HG03064 (cell line): ENCODE measurements around the gene HSPA4.

Source experiments
- ATAC-seq: cut with Tn5 transposase; IDR thresholded peaks from one replicate; pipeline ENCODE4 v1.9.1; 2021; ENCODE audit warnings: low read depth; ENCODE audit not compliant: unreplicated experiment

The HSPA4 gene

DNA sequence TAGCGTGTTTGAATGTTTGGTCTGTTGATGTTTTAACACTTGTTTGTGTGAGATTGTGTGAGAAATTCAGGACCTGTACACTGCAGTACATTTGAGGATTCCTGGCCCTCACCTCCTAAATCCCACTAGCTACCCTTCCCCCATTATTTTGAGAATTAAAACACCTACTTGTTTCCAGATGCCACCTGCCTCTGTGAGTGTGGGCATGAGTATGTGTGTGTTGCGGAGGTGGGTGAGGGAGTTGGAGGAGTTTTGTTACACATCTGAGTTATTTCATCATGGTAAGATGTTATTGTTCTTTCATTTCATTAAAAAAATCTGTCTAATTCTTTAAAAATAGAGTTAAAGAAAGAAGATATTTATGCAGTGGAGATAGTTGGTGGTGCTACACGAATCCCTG is 36.3 kb downstream of the HSPA4 start:
- no peak for ATAC-seq

DNA sequence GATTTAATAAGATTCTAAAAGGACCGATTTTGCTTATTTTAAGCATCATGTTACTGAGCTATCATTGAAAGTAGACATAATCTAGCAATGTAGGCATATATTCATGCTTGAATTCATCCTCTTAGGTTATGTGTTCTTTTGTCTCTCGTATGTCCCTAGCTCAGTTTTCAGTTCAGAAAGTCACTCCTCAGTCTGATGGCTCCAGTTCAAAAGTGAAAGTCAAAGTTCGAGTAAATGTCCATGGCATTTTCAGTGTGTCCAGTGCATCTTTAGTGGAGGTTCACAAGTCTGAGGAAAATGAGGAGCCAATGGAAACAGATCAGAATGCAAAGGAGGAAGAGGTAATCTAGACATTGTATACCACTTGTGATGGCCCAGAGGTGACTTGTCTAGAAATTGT is 39.2 kb downstream of the HSPA4 start:
- no peak for ATAC-seq

DNA sequence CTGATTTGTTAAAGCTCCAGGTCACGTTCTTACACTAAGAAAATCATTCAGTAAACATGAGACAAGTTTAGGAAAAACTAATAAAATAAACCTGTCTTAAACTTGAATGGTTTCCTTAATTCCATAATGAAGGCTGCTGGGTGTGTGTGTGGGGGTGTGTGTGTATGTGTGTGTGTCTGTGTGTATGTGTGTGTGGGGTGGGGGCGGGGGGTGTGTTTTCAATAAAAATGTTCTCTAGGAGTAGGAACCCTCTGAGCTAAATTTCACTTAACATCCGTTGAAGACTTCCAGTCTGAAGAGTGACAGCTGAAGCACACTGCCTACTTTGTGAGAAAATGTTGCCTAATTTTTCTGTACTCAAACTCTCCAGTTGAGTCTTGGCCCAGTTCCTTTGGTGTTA is 54.5 kb downstream of the HSPA4 start:
- ATAC-seq = no peak

DNA sequence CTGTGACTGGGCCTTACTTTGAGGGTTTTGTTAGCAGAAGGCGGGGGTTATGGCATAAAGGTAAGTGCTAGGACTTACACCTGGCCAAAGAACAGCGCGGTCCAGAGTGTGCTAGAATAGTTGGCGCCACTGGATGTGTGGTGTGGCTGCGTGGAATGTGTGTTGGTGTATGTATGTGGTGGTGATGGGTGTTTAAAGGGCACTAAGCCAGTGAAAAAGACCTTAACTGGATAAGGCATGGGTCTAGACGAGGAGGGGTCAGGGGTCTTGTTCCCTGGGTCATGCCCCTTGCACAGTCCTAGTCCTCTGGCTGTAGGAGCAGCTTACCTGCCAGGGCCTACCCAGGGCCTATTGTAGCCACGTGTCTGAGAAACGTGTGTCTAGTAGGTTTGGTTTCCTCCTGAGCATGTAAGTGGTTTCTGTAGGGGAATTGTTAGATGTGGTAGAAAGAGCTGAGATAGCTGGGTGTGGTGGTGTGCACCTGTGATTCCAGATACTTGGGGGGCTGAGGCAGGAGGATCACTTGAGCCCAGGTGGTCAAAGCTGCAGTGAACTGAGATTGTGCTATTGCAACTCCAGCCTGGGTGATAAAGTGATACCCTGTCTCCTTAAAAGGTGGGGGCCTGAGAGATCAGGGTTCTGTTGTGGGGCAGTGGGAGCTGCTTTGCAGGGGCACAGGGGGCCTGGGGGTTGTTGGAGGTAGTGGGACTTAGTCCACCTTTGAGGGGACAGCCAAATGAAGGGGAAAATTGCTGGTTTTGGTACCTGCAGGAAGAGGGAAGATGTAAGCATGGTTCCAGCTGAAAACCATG is 55.2 kb downstream of the HSPA4 start:
- ATAC-seq = no peak

DNA sequence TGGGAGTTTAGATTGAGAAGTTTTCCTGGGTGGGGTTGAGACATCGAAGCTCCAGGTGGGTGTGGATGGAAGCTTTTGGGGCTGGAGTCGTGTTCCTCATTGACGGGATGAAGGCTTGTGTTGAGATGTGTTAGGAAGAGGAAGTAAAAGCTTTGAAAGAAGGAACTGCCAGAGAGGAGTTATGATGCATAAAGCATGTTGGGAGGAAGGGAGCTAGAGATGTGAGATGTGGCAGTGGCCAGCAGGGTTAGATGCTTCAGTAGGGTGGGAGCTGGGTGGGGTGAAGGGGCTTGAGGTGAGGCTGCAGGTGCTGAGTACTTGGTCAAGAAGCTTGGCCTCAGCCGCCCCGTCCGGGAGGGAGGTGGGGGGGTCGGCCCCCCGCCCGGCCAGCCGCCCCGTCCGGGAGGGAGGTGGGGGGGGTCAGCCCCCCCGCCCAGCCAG is 56.7 kb downstream of the HSPA4 start:
- ATAC-seq = no peak

DNA sequence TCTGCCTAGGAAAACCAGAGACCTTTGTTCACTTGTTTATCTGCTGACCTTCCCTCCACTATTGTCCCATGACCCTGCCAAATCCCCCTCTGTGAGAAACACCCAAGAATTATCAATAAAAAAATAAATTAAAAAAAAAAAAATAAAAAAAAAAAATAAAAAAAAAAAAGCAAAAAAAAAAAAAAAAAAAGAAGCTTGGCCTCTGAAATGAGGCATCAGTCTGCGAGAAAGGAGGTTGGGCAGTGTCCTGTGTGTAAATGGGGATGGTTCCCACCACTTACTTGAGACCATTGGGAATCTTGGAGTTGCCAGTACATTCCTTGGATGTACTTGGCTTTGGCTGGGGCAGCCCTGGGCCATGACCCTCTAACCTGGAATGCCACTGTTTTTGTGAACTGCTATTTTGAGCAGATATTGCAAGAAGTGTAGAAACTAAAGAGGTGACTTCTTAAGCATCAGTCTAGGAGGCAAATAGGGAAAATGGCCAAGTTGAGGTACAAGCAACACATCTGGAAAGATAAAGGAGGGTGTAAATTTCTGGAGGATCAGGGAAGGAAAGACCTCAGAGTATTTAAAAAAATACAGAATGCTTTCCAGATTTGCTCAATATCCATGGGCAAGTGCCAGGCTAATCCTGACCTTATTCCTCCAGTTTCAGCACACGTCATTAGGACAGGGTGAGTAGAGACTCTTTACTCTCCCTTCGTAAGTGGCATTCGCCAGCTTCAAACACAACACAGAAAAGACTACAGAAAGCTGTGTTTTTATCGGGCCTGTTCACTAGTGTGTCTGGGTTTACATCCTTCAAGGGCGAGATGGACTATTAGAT is 58.1 kb downstream of the HSPA4 start:
- no peak for ATAC-seq

DNA sequence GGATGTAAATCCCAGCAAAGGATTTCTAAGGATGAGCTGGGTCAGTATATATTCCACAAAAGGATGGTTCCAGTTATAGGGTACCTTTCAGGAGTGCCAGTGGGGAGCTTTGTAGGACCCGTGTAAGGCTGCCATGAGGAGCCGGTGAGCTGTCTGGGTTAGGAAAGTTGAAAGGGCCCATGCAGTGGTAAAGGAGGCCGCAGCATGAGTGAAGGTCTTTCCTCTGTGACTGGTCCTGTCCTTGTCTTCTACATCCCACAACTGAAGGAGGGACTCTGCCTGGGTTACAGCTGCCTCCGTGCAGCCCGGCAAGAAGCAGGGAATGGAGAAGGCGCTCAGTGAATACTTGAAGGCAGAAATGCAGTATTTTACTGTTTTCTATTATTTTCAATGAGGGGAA is 58.9 kb downstream of the HSPA4 start:
- ATAC-seq = no peak

DNA sequence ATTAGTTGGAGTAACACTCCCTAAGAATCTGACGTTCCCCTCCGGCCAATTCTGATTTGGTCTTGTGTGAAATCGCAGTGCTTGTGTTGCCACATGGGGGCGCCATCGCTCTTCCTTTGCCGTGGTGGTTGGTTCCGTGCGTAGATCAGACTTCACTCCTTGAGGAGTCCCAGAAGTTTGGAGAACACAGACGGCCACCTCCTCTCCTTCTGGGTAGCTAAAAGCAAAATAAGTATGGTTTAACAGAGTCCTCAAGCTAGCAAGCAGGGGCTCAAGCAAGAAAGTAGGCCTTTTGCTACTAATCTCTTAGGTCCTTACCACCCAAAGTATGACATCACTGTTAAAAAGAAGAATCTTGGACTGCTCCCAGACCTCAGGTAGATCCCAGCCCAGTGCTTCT is 59.5 kb downstream of the HSPA4 start:
- no peak for ATAC-seq

DNA sequence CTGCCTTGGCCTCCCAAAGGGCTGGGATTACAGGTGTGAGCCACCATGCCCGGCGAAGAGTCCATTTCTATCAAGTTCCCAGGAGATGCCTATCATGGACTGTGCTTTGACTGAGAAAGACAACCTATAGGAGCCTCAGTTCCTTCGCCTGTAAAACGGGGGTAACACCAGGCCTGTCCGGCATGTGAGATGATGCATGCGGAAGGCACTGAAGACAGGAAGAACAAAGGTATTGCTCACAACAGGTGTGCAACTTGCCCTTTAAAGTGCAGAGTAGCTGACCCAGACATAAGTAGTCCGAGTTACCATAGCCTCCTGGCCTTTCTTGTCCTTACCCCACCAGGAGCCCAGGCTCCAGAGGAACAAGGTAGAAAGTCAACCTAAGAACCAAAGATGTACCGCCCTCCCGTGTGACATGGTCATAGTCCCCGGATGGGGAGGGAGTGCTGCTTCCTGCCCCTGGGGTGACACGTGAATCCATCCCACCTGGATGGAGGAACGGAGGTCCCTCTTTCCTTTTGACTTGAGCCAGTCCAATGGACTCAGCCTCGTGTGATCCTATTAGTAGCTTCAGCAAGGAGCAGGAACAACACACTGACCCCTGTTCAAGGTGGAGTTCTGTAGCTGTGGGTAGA is 60.3 kb downstream of the HSPA4 start:
- ATAC-seq = no peak

DNA sequence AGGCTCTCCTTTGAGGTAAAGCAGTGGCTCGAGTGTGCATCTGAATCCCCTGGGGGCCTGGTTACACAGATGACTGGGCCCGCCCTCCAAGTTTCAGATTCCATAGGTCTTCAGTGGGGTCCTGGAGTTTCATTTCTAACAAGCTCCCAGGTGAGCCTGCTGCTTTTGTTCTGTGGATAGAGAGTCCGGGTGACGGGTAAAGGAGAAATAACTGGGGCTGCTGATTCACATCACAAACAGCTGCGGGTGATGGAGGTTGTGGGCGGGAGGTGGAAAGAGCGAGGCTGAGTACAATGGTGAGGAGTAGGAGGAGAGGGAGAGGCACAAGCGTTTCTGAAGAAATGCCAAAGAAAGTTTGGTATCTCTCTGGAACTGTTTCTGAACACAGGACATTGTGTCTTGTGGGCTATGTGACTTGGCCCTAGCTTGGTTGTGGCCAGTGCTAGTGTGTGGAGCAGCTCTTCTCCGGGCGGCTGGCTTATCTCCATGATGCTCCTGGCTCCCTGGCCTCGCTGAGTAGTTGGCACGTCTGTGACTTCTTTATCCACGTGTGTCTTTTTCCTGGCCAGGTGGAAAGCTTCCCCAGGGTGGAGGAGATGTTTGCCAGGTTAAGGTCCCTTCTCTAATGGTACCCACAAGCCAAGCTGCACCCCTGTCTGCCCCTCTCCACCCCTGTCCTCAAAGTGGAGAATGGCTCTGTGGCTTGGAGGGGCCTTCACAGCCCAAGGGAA is 61.7 kb downstream of the HSPA4 start:
- no peak for ATAC-seq

DNA sequence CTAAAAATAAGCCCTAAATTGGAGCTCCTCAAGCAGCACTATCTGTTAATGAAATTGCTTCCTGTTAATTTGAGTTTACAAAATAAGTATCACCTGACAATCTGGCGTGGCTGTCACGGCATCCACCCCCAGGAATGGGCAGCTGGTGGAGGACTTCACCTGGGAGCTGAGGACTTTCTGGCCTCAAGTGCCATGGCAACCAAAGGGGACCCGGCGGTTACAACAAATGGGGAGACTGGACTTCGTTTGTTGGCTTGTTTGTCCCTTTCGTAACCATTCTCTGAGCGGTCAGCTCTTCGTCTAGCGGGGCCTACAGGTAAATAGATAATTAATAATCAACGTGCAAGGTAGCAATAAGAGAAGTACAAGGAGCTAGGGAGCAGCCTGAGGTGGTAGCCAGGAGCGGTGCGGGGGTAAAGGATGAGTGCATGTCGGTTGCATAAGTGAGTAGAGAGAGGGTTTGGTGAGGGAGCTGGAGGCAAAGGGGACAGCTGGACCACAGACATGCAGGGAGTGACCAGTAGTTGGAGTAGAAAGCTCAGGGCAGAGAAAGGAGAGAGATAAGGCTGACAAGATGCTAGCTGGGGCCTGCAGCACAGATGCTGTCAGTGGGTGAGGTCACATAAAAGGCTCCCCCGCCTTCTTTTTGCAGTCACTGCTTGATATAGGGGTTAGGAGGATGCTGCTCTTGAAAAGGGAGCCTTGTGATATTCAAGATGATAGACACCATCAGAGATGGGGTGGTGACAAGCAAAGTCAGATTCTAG is 62.5 kb downstream of the HSPA4 start:
- ATAC-seq = no peak

DNA sequence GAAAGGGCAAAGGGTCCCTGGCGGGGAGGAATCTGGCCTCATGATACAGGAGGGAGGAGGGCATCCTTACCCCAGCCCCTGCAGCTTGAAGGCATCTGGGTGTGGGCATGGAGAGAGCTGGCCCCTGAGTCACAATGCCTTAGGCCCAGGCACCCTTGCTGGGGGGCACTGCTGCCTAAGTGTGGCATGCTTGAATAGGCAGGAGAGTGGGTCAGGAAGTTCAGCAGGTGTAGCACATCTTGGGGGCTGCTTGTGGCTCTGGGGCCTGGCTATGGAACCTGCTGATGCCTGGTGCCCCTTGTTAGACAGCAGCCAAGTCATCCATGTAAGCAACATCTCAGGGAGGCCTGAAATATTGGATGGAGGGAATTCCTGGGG is 63.1 kb downstream of the HSPA4 start:
- ATAC-seq = no peak

DNA sequence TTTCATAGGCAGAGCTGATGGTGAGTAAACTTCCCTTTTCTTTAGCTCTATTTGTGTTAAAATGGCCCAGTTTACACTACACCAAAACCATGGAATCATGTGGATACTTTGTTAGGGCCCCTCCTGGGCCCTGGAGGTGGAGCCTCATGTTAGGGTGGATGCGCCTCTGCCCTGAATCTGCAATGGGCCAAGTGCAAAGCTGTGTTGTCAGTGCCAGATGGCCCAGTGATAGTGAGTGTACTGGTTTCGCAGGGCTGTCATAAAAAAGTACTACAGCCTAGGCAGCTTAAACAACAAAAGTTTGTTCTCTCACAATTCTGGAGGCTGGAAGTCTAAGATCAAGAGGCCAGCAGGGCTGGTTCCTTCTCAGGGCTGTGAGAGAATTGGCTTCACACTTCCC is 64.8 kb downstream of the HSPA4 start:
- no peak for ATAC-seq

DNA sequence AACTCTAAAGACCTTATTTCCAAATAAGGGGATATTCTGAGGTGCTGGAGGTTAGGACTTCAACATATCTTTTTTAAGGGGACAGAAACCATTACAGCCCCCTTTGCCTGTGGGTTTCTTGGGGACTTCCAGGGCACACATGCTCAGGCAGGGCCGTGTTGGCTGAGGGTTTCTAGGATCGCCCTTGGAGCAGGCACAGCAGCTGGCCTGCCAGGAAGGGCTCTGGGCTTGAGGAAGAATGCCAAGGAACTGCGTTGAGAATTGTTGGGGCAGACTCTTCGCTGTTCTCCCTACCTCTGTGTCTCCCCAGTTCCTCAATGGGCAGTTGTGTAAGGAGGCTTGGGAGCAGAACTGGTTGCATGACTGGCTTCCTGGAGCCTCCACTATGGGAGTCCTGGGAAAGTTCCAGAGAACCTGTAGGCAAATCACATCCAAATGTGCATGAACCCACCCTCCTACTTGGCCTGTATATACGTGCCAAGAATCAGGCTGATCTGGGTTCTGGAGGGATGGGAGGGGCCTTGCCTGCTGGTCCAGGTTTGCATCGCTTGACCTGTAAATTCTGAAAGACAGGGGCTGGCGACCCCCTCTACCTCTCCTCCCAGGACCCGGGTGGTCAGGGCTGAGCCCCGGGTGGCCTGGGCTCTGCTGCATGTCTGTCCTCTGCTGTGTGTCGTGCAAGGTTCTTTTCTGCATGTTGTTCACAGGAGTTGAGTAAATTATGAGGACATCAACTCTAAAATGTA is 65.5 kb downstream of the HSPA4 start:
- ATAC-seq = no peak

DNA sequence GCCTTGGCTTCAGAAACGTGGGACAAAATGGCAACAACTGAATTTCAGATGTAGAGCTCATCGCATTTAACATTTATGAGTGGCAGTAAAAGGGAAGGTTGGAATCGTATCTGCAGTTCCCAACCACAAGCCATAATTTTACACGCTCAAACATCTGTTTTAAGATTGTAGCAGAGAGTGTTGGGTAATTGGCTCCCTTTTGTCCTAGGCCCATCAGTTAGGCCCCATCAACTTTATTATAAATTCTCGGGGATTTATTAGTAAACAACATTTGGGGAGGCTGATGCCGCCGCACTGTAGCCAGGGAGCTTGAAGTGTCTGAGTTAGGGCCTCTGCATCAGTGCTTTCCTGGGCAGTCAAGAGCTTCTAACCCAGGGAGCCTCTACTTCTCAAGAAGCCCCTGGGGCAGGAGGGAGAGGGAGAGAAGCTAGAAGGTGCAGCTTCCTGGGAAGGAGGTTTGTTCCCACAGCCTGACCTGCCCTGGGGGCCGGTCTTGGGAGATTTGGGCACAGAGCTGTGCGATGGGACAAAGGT is 66.2 kb downstream of the HSPA4 start:
- ATAC-seq = no peak

DNA sequence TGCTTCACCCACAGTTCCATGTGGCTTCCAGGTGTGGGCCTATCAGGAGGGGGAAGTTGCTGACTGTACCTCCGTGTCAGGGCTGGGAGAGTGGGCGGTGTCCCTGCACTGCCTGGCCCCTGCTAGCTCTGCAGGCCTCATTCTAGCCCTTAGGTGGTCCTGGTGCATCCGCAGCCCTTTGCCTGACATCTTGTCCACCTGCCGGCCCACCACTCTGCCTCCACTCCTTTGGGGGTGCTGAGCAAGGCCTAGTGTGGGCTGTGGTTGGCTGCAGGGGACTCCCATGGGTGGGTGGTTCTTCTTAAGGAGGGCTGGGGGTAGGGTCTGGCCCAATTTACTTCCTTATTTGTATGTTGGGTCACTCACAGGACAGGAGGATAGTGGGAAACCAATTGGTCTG is 66.9 kb downstream of the HSPA4 start:
- ATAC-seq = no peak

DNA sequence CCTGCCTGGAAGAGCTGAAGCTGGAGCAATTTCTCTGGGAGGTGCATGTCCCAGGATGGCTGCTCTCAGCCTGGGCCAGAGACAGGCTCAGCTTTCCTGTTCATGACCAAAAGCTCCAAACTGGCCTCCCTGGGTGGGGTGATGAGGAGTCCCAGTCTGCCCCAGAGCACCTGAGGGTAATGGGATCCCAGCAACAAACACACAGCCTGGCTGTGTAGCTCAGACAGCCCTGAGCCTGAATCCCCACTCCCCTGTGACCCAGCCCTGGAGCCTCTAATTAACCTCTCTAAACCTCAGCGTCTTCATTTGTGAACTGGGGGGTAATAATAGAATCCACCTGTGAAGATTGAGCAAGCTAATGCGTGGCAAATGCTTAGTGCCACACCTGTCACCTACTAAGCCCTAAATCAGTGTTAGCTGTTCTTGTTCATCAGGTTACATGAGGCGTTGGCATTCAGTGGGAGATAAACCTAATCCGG is 67.5 kb downstream of the HSPA4 start:
- no peak for ATAC-seq

DNA sequence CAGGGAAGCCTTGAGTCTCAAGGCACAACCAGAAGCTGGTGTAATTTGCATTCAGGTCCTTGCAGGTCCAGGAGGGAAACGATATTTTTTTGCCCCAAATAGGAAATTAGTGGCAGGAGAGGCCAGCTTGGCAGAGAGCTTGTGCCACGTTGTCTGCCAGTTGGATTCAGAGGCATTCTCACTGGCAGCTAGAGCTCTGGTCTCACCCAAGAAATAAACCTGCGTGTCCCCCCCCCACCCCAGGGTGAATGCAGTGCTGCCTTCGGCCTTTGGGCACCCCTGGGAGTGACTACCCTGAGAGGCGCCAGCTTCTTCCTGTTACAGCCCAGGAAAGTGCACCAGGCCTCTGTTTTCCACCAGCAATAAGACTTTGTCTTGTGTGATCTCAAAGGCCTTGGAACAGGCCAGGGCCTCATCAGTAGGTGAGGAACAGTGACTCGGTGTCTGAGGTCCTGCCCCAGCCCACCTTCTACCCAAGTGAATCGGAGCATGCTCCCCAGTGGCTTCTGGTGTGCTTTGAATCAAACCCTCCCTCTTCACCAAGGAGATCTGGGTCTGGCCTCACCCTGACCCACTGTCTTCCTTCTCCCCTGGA is 68.4 kb downstream of the HSPA4 start:
- no peak for ATAC-seq

DNA sequence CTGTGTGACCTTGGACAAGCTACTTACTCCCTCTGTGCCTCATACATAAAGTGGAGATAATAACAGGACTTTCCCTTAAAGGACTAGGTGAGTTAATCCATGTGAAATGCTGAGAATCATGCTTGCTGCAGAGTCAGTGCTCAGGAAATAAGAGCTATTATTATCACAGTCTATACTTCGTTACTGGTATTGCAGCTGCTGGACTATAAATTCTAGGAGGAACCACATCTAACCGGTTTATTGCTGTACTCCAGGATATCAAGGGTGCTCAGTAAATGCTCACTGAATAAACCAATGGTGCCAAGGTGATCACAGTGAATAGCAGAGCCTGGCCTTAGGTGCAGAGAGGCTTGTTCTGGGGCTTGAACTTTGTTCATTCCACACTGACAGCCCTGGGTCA is 69.3 kb downstream of the HSPA4 start:
- no peak for ATAC-seq
